SK-N-MC (cell line): ENCODE data around the gene IRF9.

ENCODE experiments used
- EZH2 ChIP-seq: fragments of 200-600 bp; sonication (generic); IDR thresholded peaks from one replicate; pipeline ENCODE4 v1.6.1; 2017; ENCODE audit warnings: antibody characterized with exemption
- POLR2AphosphoS5 ChIP-seq: IDR thresholded peaks from 2 replicates; pipeline ENCODE4 v1.6.1; 2012; ENCODE audit warnings: mild to moderate bottlenecking, low read depth, low read length, borderline replicate concordance

GRCh38 chr14:24155100-24155499 is 6.0 kb upstream of the IRF9 start:
- TF ChIP-seq POLR2AphosphoS5: no peak
- TF ChIP-seq EZH2: no peak
